Epidermal melanocyte (primary cell): ENCODE measurements around the gene CYP46A1.
"Not testable (repeated sequence)": the region's sequence is repeated elsewhere in the genome, so short reads cannot be mapped to it uniquely, and the experiment has no call there.

Experiments used
- DNase-seq: peaks from one replicate; pipeline ENCODE4 v3.0.0; 2011; ENCODE audit warnings: low spot score; ENCODE audit not compliant: insufficient read length

Gene CYP46A1

DNA sequence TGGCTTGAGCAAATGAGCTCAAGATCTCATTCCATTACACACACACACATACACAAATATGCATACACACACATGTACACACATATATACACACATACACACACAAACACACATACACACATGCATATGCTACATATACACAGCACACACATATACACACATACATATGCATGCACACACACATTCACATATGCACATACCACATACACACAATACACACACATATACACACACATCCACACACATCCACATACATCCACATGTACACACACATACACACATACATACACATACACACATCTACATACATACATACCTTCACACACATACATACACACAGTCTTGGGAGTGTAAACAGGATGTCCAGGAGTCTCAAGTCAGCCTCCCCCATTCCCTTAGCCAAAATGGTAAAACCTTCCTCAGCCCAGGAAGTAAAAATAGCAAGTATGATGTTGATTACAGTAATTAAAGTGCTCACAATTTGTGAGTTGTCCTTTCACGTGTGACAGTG lies 26.4 kb upstream of the CYP46A1 start:
- DNase-seq: no peak

DNA sequence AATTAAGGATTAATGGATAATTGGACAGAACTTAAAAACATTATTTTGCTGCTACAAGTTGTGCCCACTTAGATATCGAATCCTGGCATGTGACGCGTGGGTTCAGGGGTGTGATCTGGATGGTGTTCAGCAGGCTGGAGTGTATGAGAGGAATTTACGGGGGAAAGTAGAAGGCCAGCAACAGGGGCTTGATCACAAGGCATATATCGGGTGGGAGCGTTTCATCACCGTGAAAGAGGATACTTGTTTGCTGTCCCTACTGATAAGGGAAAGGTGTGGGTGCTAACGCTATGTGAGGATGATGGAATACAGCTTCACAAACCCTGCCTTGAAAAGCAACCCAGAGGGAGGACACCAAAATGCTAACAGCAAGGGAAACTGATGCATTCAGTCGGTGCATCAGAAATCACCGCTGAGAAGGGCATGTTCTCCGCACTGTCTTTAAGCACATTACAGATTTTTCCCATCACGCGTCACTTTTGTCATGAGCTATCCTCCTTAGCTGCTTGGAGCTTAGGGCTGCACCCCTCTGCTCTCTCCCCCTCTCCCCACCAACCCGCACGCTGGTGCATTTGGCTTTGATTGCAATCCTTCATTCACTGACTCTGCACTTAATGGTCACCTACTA lies 25.8 kb upstream of the CYP46A1 start:
- no peak for DNase-seq

DNA sequence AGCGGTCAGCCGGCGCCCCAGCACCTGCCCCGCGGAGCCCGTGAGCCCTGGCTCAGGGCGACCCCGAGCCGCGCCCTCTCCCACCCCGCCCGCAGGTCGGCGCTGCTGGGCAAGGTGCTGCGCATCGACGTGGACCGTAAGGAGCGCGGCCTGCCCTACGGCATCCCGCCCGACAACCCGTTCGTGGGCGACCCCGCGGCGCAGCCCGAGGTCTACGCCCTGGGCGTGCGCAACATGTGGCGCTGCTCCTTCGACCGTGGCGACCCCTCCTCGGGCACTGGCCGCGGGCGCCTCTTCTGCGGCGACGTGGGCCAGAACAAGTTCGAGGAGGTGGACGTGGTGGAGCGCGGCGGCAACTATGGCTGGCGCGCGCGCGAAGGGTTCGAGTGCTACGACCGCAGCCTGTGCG lies 24.8 kb upstream of the CYP46A1 start:
- DNase-seq: no peak

DNA sequence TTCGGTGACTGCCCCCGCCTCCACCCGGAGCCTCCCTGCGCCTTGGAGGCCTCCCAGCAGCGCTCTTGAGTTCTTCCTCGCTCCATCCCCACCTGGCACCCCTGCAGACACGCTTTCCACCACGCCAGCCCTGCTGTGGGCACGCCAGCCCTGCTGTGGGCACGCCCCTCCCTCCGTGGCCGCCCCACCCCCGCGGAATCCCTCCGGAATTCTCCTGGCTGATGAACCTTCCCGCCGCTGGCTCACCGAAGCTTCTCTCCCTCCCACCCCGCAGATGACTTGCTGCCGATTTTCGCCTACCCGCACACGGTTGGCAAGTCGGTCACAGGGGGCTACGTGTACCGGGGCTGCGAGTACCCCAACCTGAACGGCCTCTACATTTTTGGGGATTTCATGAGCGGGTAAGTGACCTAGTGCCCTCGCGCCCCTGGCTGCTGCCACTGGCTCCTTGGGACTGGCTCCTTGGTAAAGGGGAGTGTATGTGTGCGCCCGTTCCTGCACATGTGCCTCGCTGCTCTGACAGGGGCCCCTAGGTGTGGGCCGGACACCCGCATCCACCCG lies 24.0 kb upstream of the CYP46A1 start:
- no peak for DNase-seq

DNA sequence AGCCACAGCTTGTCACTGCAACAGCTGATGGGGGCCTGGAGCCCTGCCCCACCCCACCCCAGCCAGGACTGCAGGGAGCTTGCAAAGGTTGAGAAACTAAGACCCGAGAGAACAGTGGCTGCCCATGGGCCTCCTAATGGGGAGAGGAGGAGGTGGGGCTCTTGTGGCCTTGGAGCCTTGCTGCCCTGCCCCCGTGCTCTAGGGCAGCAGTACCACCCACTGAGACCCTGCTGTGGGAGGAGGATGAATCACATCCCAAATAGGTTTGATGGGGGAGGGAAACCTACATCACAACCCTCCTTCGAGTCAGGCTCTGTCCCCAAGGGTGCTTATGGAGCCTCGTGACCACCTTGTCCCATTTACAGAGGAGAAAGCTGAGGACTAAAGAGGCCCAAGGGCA lies 23.3 kb upstream of the CYP46A1 start:
- DNase-seq: no peak

DNA sequence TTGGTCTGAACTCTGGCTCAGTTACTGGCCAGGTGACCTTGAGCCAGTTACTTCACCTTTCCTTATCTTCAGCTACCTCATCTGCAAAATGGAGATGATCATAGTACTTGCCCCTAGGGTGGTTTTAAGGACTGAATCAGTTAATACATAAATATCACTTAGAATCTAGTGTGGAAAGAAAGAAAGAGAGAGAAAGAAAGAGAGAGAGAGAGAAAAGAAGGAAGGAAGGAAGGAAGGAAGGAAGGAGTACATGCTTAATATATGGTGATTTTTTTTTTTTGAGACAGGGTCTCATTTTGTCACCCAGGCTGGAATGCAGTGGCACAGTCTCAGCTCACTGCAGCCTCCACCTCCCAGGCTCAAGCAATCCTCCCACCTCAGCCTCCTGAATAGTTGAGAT lies 22.9 kb upstream of the CYP46A1 start:
- DNase-seq: not testable (repeated sequence)

DNA sequence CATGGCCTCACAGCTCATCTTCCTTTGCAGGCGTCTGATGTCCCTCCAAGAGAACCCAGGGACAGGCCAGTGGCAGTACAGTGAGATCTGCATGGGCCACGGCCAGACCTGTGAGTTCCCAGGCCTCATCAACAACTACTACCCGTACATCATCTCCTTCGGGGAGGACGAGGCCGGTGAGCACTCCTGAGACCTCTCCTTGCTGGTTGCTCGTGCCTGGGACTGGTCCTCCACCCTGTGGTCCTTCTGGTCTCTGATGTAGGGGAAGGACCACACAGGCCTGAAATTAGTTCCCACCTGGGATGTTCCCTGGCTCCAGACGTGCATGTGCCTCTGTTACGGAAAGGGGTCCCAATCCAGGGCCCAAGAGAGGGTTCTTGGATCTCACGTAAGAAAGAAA lies 21.3 kb upstream of the CYP46A1 start:
- no peak for DNase-seq

DNA sequence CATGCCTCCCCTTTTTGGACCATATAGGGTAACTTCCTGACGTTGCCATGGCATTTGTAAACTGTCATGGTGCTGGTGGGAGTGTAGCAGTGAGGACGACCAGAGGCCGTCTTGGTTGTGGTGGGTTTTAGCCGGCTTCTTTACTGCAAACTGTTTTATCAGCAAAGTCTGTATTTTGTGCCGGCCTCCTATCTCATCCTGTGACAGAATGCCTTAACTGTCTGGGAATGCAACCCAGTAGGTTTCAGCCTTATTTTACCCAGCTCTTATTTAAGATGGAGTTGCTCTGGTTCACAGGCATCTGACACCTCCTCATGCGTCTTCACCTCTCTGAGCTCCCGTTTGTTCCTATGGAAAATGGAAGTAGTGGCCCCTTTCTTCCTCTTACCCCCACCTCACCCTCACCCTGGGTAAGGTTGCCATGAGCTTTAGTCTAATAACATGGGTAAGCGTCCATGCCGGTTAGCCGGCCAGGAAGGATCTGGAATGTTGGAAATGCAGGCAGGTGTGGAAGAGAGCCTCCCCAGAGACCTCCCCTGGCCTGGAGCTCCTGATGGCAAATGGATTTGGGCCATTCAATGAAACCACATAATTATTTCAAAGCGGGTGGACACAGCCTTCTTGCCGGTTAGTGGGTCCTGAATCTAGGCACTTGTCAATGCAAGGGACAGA lies 20.6 kb upstream of the CYP46A1 start:
- no peak for DNase-seq

DNA sequence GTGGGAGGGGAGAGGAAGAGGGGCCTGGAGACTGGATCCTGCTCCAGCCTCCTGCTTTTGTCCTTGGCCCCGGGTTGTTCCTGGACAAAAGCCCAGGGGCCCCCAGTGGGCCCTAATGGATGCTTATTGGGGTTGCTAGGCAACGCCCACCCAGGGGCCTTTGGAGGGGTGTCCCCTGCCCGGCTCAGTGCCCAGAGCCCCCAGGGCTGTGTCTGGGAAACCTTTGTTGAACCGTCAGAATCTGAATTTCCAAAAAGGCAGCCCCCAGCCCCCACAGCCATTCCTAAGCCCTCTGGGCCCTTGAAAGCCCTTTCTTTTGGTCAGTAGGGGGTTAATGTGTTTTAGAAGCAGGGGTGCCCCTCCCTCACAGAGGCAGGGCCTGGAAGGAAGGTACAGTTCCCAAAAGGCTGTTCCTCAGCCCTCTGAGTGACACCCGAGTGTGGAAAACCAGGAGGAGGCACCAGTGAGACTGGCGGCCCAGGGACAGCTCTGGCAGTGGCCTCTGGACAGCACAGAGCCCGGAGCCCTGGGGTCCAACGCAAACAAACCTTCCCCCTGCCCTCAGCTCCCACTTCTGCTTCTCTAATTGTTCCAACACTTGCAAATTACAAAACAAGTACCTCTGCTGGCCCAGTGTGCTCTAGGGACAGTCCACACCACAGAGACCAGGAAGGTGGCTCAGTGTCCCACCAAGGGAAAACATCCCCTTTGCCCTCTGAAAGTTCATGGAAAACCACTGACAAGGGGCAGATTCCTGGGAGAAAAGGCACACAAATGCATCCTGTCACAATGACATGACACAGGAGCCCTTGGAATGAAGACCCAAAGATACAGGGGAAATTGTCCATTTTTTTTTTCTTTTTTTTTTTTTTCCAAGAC lies 19.8 kb upstream of the CYP46A1 start:
- no peak for DNase-seq

DNA sequence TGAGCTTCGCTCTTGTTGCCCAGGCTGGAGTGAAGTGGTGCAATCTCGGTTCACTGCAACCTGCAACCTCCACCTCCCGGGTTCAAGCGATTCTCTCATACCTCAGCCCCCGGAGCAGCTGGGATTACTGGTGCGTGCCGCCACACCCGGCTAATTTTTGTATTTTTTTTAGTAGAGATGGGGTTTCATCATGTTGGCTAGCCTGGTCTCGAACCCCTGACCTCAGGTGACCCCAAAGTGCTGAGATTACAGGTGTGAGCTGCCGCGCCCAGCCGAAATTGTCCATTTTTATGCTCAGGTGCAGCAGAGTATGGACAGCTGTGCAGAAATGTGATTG lies 19.2 kb upstream of the CYP46A1 start:
- no peak for DNase-seq

DNA sequence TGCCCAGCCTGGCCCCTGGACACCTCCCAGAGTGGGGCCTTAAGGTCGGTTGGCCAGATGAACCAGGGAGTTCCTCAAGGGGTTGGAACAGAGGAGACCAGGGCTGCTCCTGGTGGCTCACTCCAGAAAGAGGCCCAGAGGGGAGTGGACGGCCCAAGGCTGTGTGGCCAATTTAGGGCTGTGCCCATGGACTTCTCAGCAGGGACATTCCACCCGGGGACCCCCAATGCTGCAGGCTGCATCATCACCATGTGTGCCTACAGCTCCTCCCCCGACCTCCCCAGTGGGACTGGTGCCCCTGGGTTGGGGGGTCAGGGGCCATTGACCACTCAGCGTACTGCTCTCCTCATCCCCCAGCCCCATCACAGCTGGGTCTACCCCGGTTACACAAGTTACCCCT lies 17.6 kb upstream of the CYP46A1 start:
- DNase-seq: no peak

DNA sequence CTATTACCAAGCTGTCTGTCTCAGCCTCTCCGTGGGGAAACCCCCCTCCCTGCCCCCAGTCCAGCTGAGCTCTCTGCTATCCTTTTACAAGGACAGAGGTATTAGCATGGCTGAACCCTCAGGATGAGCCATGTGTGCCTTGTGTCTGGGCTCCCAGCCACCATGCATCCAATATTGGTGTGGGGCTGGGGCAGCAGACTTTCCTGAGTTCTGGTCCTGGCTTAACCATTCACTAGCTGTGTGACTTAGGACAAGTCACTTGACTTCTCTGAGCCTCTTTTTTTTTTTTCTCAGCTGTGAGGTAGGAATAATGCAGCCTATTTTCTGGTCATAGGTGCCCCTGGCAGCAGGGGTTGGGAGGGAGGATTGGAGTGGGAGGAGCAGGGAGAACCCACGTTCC lies 17.1 kb upstream of the CYP46A1 start:
- no peak for DNase-seq

DNA sequence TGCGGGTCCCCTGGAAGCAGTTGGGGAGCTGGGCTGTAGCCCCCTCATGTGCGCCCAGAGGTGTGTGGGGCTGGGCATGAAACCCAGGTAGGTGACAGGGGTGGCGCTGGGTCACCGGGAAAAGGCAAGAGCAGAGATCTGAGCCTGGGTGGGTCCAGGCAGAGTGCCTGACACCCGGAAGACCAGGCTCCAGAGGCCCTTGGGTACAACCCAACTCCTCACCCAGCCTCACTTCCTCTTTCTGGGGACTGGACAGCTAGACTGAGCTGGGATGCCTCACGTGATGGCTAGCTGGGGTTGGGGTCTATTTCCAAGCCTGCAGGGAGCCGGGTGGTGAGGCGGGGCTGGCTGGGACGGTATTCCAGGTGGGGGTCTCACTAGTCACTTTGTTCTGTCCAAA lies 16.3 kb upstream of the CYP46A1 start:
- no peak for DNase-seq

DNA sequence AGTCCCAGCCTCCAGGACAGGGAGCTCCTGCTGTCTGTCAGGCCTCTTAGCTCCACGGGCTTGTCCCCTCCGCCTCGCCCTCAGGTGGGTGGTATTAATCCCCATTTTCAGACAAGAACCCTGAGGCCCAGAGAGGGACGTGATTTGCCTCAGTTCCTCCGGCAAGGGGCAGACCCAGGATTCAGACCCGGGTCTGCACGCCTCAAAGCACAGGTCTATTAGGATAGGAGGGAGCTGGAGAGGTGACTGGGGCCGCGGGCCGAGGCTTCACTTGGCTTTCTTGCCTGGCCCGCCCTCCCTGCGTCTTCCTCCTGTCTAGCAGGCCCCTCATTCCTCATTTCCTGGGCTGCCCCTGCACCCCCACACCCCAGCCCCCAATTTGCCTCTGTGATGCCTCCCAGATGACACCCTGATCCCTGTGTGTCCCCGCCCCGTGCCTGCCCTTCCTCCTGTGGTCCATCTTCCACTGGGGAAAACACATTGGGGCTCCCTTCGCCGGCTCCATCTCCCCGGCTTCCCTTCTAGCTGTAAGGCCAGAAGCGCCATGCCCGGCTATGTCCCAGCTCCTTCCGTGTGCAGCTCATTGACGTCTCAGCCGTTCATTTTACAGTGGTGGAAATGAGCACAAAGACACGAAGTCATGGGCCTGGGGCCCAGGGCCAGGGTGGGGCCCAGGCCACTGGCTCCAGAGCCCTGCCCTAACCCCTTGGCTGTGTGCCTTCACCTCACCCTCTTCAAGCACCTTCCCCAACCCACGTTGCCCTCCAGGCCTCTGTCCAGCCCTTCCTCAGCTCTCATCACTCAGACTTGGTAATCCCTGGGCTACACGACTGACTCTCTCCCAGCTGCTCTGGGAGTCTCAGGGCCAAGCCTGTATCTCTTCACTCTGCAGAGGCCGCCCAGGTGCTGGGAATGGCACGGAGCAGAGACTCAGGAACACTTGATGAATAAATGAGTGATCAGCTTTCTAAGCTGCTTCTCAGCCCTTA lies 15.5 kb upstream of the CYP46A1 start:
- DNase-seq: no peak

DNA sequence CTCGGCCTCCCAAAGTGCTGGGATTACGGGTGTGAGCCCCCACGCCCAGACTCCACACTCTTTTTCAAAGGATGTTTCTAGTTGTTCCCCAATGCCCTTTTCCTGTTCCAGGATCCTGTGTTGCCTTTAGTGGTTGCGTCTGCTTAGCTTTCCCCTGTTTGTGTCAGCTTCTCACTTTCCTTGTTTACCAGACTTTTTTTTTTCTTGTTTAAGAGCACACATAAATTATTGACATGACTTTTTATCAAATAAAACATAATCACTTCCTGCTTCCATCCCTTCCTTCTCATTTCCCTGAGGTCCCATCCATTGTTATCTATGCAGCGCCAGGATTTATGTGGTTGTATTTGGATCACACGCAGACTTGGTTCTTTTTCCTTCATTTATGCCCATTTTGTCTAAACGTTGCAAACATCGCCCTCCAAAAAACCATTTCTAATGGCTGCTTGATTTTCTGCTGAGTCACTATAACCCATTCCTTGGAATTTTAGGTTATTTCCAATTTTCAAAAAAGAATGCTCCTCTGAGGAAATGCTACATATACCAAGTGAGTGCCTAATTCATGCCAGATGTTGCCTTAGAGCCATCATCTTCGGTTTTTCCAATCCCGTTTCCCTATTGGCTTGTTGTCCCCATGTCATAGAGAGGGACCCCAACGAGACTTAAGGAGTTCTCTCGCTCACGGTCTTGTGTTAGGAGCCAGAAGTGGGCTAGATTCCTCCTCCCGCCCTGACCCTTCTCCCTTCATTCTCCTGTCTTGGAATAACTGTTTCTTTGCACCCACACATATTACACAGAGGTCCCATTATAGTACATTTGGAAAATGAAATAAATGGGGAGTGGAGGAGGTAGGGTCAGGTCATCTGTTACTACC lies 13.5 kb upstream of the CYP46A1 start:
- peak; percentile 19 for DNase-seq

DNA sequence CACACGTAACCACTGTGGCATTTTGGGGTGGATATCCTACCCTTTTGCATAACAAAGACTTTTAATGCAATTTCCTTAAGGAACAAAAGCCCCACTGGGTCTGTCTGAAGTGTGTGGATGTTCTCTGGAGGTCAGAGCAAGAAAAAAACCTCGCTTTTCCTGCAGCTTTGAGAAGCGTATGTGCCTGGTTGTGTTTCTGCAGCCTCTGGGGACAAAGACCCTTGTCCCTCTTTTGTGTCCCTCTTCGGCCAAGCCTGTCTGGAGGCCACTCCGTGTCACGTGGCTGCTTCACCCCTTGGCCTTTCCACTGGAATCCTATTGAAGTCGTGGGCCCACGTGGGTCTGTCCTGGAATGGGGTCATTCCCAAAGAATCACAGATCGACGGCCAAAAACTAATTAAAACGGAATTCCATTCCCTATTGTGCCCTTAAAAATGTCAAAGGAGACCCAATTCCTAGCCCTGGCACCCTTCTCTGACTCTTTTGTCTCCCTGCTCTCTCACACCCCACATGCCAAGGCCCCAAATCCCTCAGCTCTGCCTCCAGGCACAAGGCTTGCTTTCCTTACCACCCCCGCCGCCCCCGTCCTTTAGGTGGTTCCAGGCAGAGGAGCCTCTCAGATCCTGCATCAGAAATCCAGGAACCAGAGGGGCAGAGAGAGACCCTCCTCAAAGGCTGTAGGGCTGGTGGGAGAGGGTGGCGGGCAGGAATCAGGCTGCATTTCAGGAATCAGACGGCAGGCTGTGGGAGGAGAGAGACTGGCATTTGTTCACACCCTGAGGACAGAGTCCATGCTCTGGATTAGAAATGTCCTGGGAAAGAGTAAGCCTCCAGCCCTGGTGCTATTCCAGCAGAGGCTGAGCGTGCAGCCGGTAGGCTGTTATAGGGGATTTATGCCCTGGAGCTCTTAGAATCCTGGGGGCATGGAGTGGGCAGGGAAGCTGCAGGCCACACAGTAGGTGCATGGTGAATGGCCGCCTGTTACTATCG lies 12.6 kb upstream of the CYP46A1 start:
- peak; percentile 12 for DNase-seq

DNA sequence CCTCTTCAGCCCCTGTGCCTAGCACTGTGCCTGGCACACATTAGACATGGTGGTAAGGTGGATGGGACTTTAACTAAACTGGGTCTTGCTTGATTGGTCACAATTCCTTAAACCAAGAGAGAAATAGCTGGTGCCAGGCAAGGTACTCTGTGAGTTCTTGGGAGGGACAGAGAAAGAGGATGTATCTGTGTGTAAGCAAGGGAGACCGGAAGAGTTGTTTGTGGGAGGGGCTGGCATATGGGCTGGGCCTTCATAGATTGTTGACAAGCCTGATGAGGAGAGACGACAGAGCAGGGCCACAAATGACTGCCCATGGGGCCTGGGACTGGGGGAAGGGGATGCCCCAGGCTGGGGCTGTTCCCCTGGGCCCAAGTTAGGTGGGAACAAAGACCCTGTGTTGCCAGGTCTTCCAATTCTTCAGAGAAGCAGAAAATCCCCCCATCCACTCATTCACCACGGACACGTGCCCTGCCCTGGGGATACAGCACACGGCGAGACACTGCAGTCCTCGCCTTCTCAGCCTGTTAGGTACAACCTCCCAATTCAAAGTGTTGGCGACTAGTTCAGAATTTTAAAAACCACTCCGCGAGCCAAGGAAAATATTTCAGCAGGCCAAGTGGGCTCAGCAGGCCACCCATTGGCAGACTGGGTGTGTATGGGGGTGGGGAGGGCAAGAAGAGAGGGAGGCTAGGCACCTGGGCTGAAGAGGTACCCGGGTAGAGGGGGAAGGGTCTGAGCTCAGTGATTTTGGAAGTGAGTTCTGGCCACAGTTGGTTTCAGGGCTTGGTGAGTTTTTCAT lies 11.4 kb upstream of the CYP46A1 start:
- peak; percentile 11 for DNase-seq
